Stomach smooth muscle (tissue), 2 donors: Measurements from ENCODE around the gene ZDBF2.
"Not testable (repeated sequence)": the region's sequence is repeated elsewhere in the genome, so short reads cannot be mapped to it uniquely, and the experiment has no call there.

ENCODE experiments used
- H3K27ac ChIP-seq: one replicate; pipeline ENCODE4 v1.7.0; 2013; ENCODE audit warnings: mild to moderate bottlenecking, low read length, inconsistent platforms
- H3K27me3 ChIP-seq, 2 donors: one replicate each; pipeline ENCODE4 v1.7.0; 2013; ENCODE audit warnings: low read length in 2 of 2; ENCODE audit not compliant: insufficient read depth in 2 of 2, control insufficient read depth in 1 of 2
- H3K36me3 ChIP-seq, 2 donors: one replicate each; pipeline ENCODE4 v1.7.0; 2013; ENCODE audit warnings: low read length in 2 of 2; ENCODE audit not compliant: control insufficient read depth in 2 of 2, insufficient read depth in 2 of 2
- H3K4me1 ChIP-seq: one replicate; pipeline ENCODE4 v1.7.0; 2013; ENCODE audit warnings: low read length; ENCODE audit not compliant: control insufficient read depth, insufficient read depth
- H3K4me3 ChIP-seq, 2 donors: one replicate each; pipeline ENCODE4 v1.7.0; 2013; ENCODE audit warnings: low read length in 2 of 2
- H3K9ac ChIP-seq, 2 donors: one replicate each; pipeline ENCODE4 v1.7.0; 2013; ENCODE audit warnings: low read length in 2 of 2, mild to moderate bottlenecking in 1 of 2
- H3K9me3 ChIP-seq, 2 donors: one replicate each; pipeline ENCODE4 v1.7.0; 2013; ENCODE audit warnings: low read length in 2 of 2; ENCODE audit not compliant: control insufficient read depth in 2 of 2
- donor health status: healthy.
- donor health status: Pancreatic carcinoma.

ZDBF2 gene

DNA sequence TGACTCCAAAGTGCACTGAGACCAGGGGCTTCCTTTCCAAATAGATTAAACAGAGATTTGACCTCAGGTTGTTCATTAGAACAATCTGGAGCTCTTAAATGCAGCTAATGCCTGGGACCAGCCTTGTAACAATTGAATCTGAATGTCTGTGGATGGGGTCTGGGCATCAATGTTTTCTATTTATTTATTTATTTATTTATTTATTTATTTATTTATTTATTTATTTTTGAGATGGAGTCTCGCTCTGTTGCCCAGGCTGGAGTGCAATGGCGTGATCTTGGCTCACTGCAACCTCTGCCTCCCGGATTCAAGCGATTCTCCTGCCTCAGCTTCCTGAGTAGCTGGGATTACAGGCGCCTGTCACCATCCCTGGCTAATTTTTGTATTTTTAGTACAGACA lies 86.4 kb downstream of the ZDBF2 start:
- H3K27me3 ChIP-seq, H3K36me3 ChIP-seq, H3K9ac ChIP-seq, H3K4me3 ChIP-seq, H3K9me3 ChIP-seq, H3K4me1 ChIP-seq, H3K27ac ChIP-seq: not testable (repeated sequence)

DNA sequence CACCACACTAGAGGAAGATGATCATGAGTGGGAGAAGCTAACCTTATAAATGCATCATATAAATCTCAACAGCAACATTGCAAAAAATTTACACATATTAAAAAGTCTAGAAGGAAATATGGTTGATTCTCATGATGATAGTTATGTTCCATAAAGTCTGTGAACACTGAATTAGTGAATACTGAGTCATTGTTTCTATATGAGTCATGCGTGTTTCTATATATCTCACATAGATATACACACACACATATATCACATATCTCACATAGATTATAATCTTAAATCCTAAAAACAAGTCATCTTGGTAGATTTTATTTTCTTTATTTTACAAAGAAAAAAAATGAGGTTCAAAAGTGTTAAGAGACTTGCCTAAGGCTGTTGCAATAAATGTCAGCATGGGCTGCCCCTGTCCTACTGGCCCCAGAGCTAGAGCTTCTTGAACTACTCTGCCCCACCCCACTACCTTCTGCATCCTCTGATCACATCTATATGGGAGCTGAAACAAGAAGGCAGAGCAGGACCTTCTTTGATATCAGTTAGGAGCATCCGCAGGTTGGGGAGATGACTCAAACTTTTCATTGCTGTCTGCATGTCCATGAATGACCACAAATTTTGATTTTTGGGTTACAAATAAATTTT lies 87.1 kb downstream of the ZDBF2 start:
- Histone ChIP-seq H3K9me3 (no peaks in the 10 kb centered on the region), H3K4me3 (no peak overlapping the region), H3K36me3 (no peaks in the 10 kb centered on the region), H3K9ac (no peak overlapping the region), H3K27me3 (no peaks in the 10 kb centered on the region), H3K4me1 (no peaks in the 10 kb centered on the region), H3K27ac (no peak overlapping the region)
